ENCODE results near the gene DCPS. TPM values are rescaled to one million over a fixed set of nuclear protein-coding genes. Genes with fewer than 3 reads are reported as not detected.

Gene DCPS
- total RNA-seq, 1 donor from 2014 or later: 42.1 TPM

GRCh38 chr11:126277322-126277721 is 26.5 kb upstream of the DCPS start:
- Mint-ChIP-seq H3K36me3 (ENCODE audit: low read depth) (peaks cover 46% of the 10 kb centered on the region), H3K9me3 (no peaks in the 10 kb centered on the region), H3K4me1 (ENCODE audit: low read depth) (peaks cover 14% of the 10 kb centered on the region), H3K27me3 (ENCODE audit: low read depth) (no peaks in the 10 kb centered on the region), H3K27ac (no peak overlapping the region), H3K4me3 (ENCODE audit: low read depth) (no peak overlapping the region)
- intact Hi-C loops (cut with micrococcal nuclease): no loop called here
- no peak for DNase-seq (ENCODE audit: low spot score)

DNA sequence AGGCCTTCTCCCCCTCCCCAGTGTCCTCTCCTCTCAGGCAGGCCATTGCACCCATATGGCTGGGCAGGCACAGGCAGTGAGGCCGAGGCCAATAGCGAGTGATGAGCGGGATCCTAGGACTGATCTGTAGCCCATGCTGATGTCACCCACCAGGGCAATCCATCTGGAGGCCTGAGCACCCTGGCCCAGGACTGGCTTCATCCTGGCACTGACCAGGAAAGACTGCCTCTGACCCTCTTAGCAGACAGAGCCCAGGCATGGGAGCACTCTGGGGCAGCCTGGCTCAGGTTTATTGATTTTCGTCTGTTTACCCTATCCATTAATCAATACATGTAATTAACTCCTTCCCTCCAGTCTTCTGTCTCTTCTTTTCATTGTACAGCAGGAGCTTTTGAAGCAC is 26.1 kb upstream of the DCPS start:
- Mint-ChIP-seq H3K9me3 (no peaks in the 10 kb centered on the region), H3K4me1 (ENCODE audit: low read depth) (peaks cover 17% of the 10 kb centered on the region), H3K27ac (no peak overlapping the region), H3K36me3 (ENCODE audit: low read depth) (peaks cover 42% of the 10 kb centered on the region), H3K27me3 (ENCODE audit: low read depth) (no peaks in the 10 kb centered on the region), H3K4me3 (ENCODE audit: low read depth) (no peak overlapping the region)
- DNase-seq (ENCODE audit: low spot score): no peak
- intact Hi-C loops (cut with micrococcal nuclease): no loop called here

DNA sequence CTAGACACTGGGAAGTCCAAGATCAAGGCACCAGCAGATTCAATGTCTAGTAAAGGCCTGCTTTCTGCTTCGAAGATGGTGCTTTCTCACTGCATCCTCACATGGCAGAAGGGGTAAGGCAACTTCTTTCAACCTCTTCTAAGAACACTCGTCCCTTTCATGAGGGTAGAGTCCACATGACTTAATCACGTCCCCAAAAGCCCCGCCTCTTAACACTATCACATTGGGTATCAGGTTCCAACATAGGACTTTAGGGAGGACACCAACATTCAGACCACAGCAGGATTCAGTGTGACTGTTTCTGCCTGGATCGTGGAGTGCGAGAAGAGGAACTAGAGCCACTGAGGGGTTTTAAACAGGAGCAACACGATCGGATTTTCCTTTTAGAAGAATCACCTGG is 24.7 kb upstream of the DCPS start:
- no peak for DNase-seq (ENCODE audit: low spot score)
- Mint-ChIP-seq H3K27me3 (ENCODE audit: low read depth) (no peaks in the 10 kb centered on the region), H3K4me3 (ENCODE audit: low read depth) (peak overlapping the region; percentile 15), H3K27ac (no peak overlapping the region), H3K9me3 (no peaks in the 10 kb centered on the region), H3K4me1 (ENCODE audit: low read depth) (peaks cover 25% of the 10 kb centered on the region), H3K36me3 (ENCODE audit: low read depth) (peaks cover 32% of the 10 kb centered on the region)
- intact Hi-C loops (cut with micrococcal nuclease): no loop called here

GRCh38 chr11:126280595-126280994 is 23.3 kb upstream of the DCPS start:
- intact Hi-C loops (cut with micrococcal nuclease): no loop called here
- H3K27ac Mint-ChIP-seq: peak overlapping the region; percentile 36
- peaks cover 24% of the 10 kb centered on the region for H3K36me3 Mint-ChIP-seq (ENCODE audit: low read depth)
- no peak overlapping the region for H3K4me3 Mint-ChIP-seq (ENCODE audit: low read depth)
- H3K4me1 Mint-ChIP-seq (ENCODE audit: low read depth): peaks cover 31% of the 10 kb centered on the region
- no peaks in the 10 kb centered on the region for H3K9me3 Mint-ChIP-seq
- H3K27me3 Mint-ChIP-seq (ENCODE audit: low read depth): no peaks in the 10 kb centered on the region
- DNase-seq (ENCODE audit: low spot score): no peak

DNA sequence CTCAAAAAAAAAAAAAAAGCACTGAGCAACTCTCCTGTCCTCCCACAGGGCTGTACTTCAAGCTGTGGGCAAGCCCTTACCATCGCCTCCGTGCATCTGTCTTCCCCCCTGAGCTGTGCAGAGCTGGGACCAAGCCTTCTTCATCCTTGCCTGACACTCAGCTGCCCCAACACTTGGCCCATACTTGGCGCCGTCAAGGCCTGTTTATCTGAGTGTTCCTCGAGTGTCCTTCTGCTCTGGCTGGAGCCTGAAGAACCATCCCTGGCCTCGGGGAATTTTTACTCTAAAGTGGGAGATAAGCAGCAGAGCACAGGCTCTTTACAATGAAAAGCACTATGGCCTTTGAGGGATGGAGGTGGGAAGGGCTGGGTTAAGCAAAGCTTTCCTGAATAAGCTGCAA is 22.6 kb upstream of the DCPS start:
- no peaks in the 10 kb centered on the region for H3K9me3 Mint-ChIP-seq
- peaks cover 17% of the 10 kb centered on the region for H3K36me3 Mint-ChIP-seq (ENCODE audit: low read depth)
- intact Hi-C loops (cut with micrococcal nuclease): no loop called here
- no peaks in the 10 kb centered on the region for H3K27me3 Mint-ChIP-seq (ENCODE audit: low read depth)
- H3K27ac Mint-ChIP-seq: peak overlapping the region; percentile 33
- H3K4me1 Mint-ChIP-seq (ENCODE audit: low read depth): peaks cover 31% of the 10 kb centered on the region
- peak overlapping the region; percentile 99 for H3K4me3 Mint-ChIP-seq (ENCODE audit: low read depth)
- no peak for DNase-seq (ENCODE audit: low spot score)

DNA sequence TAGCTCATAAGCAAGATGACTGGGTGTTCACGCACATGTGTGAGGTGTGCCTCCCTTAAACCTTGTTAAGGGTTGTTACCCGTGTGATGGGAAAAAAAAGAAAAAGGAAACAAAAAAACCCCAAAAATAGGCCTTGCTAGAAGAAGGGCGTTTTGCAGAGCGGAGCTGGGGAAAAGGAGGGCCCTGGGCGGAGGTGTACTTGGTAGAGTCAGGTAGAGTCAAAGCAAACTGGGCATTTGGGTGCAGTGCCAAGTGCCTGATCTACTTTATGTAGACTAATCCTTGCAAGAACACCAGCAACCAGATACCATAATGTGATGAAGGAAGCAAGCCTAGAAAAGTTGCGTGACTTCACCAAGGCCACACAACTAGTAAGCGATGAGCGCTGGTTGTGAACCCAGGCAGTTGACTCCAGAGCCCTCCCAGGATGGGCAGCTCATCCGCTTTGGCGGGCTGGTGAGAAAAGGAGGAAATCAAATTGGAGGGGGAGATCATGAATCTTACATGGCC is 22.1 kb upstream of the DCPS start:
- no peak for DNase-seq (ENCODE audit: low spot score)
- Mint-ChIP-seq H3K36me3 (ENCODE audit: low read depth) (peaks cover 16% of the 10 kb centered on the region), H3K4me1 (ENCODE audit: low read depth) (peaks cover 32% of the 10 kb centered on the region), H3K4me3 (ENCODE audit: low read depth) (peak overlapping the region; percentile 99), H3K27me3 (ENCODE audit: low read depth) (no peaks in the 10 kb centered on the region), H3K9me3 (no peaks in the 10 kb centered on the region), H3K27ac (peak overlapping the region; percentile 90)
- intact Hi-C loops (cut with micrococcal nuclease): loop anchor here (2.0 kb wide), 2 partner anchors 23 to 71 kb away; partner anchors contain the start of genes DCPS, FAM118B and RPUSD4

DNA sequence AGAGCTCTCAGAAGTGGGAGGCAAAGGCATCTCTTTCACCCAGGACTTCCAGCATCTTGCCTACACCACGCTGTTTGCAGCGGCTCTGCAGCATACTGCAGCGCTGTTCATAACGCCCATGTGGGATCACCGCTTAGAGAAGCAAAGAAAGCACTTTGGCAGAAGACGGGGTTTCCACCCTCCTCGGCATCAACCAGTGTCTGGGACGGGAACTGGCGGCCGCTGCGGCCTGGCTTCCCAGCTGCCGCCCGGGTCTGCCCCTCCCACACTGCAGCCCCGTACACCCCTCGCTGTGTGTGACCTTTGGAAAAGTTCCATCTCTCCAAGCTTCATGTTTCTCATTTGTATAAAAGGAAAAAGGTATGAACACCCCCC is 21.5 kb upstream of the DCPS start:
- Mint-ChIP-seq H3K27ac (peak overlapping the region; percentile 90), H3K4me3 (ENCODE audit: low read depth) (peak overlapping the region; percentile 99), H3K36me3 (ENCODE audit: low read depth) (peaks cover 16% of the 10 kb centered on the region), H3K4me1 (ENCODE audit: low read depth) (peaks cover 35% of the 10 kb centered on the region), H3K9me3 (no peaks in the 10 kb centered on the region), H3K27me3 (ENCODE audit: low read depth) (no peaks in the 10 kb centered on the region)
- DNase-seq (ENCODE audit: low spot score): no peak
- intact Hi-C loops (cut with micrococcal nuclease): loop anchor here (2.0 kb wide), 2 partner anchors 22 to 72 kb away; partner anchors contain the start of genes DCPS, FAM118B and RPUSD4

GRCh38 chr11:126282736-126283591 is 20.9 kb upstream of the DCPS start, which contains the start of gene TIRAP:
Gene TIRAP (plus strand): TSS chr11:126283093. CDS start chr11:126290895, 7,802 bp downstream.
- intact Hi-C loops (cut with micrococcal nuclease): loop anchor here (1.0 to 2.0 kb wide), 3 partner anchors 14 to 72 kb away; partner anchors contain the start of genes DCPS, FAM118B, FOXRED1 and RPUSD4
- Mint-ChIP-seq H3K27me3 (ENCODE audit: low read depth) (no peaks in the 10 kb centered on the region), H3K4me1 (ENCODE audit: low read depth) (peaks cover 35% of the 10 kb centered on the region), H3K27ac (peak within 1 kb of the TSS; percentile 99), H3K9me3 (no peaks in the 10 kb centered on the region), H3K36me3 (ENCODE audit: low read depth) (peaks cover 12% of the 10 kb centered on the region), H3K4me3 (ENCODE audit: low read depth) (peak within 1 kb of the TSS; percentile 99)
- peak; percentile 55 for DNase-seq (ENCODE audit: low spot score)

- intact Hi-C loops (cut with micrococcal nuclease): loop anchor here (1.0 kb wide), 1 partner anchor 70 kb away; the partner anchor contains the start of gene ST3GAL4
- no peaks in the 10 kb centered on the region for H3K9me3 Mint-ChIP-seq
- H3K27ac Mint-ChIP-seq: peak overlapping the region; percentile 62
- peaks cover 11% of the 10 kb centered on the region for H3K36me3 Mint-ChIP-seq (ENCODE audit: low read depth)
- H3K4me1 Mint-ChIP-seq (ENCODE audit: low read depth): peaks cover 35% of the 10 kb centered on the region
- peak overlapping the region; percentile 49 for H3K4me3 Mint-ChIP-seq (ENCODE audit: low read depth)
- no peaks in the 10 kb centered on the region for H3K27me3 Mint-ChIP-seq (ENCODE audit: low read depth)
- DNase-seq (ENCODE audit: low spot score): no peak
Observed at GRCh38 chr11:126284829-126285228, 19.0 kb upstream of the DCPS start.

- H3K27ac Mint-ChIP-seq: no peak overlapping the region
- no peak overlapping the region for H3K4me3 Mint-ChIP-seq (ENCODE audit: low read depth)
- intact Hi-C loops (cut with micrococcal nuclease): no loop called here
- H3K36me3 Mint-ChIP-seq (ENCODE audit: low read depth): peaks cover 27% of the 10 kb centered on the region
- H3K9me3 Mint-ChIP-seq: no peaks in the 10 kb centered on the region
- no peaks in the 10 kb centered on the region for H3K27me3 Mint-ChIP-seq (ENCODE audit: low read depth)
- peaks cover 17% of the 10 kb centered on the region for H3K4me1 Mint-ChIP-seq (ENCODE audit: low read depth)
- DNase-seq (ENCODE audit: low spot score): no peak
Observed at GRCh38 chr11:126288237-126288636, 15.6 kb upstream of the DCPS start.

DNA sequence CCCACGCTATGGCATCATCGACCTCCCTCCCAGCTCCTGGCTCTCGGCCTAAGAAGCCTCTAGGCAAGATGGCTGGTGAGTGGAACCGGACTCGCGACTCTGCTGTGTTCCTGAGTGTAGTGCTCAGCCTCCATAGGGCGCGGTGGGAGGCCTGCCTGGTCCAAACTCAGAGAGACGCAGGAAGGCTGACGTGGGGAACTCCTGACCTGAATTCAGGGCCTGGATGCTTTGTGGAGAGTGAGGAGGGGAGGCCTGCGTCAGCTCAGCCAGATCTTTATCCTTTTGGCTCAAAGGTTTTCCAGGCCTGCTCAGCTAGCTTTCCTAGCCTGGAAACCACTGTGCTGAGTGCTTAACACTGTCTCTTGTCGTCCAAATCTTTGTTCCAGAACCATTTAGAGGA is 13.0 kb upstream of the DCPS start:
- H3K4me1 Mint-ChIP-seq (ENCODE audit: low read depth): peaks cover 6% of the 10 kb centered on the region
- no peak overlapping the region for H3K27ac Mint-ChIP-seq
- H3K9me3 Mint-ChIP-seq: no peaks in the 10 kb centered on the region
- H3K36me3 Mint-ChIP-seq (ENCODE audit: low read depth): peaks cover 35% of the 10 kb centered on the region
- DNase-seq (ENCODE audit: low spot score): no peak
- no peak overlapping the region for H3K4me3 Mint-ChIP-seq (ENCODE audit: low read depth)
- intact Hi-C loops (cut with micrococcal nuclease): no loop called here
- H3K27me3 Mint-ChIP-seq (ENCODE audit: low read depth): no peaks in the 10 kb centered on the region

DNA sequence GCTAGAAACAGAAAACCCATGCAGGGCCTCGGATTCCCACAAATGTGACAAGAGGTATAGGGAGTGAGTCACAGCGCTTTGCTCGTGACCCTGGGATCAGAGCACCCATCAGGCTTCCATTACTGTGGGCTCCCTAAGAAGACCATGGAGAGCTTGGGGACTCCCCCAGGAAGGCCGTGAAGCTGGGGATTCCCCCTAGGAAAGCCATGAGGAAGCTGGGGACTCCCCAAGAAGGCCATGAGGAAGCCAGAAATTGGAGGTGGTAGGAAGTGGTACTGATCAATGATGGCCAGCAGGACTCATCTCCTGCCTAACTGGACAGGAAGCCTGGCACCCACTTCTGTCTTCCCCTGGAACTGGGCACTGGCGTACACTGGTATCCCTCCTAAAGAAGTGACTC is 10.1 kb upstream of the DCPS start:
- no peaks in the 10 kb centered on the region for H3K27me3 Mint-ChIP-seq (ENCODE audit: low read depth)
- no peak overlapping the region for H3K4me3 Mint-ChIP-seq (ENCODE audit: low read depth)
- peaks cover 45% of the 10 kb centered on the region for H3K36me3 Mint-ChIP-seq (ENCODE audit: low read depth)
- DNase-seq (ENCODE audit: low spot score): no peak
- no peak overlapping the region for H3K27ac Mint-ChIP-seq
- peaks cover 3% of the 10 kb centered on the region for H3K4me1 Mint-ChIP-seq (ENCODE audit: low read depth)
- intact Hi-C loops (cut with micrococcal nuclease): no loop called here
- H3K9me3 Mint-ChIP-seq: no peaks in the 10 kb centered on the region

DNA sequence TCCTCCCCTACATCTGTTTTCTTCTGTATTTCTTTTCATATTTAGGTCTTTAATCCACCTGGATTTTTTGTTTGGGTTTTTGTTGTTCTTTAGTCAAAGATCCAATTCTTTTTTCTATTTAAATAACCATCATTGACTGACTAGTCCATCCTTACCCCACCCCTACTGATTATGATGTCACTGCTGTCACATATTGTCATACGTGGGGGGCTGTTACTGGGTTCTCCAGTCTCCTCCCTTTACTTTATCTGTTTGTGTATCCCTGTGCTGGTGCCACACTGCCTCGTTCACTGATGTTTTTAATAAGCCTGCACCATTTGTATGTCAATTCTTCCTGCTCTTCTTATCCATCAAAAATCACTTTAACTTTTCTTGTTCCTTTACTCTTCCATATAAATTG is 6.9 kb upstream of the DCPS start:
- Mint-ChIP-seq H3K27me3 (ENCODE audit: low read depth) (no peaks in the 10 kb centered on the region), H3K36me3 (ENCODE audit: low read depth) (peaks cover 54% of the 10 kb centered on the region), H3K4me3 (ENCODE audit: low read depth) (no peak overlapping the region), H3K4me1 (ENCODE audit: low read depth) (peaks cover 3% of the 10 kb centered on the region), H3K27ac (no peak overlapping the region), H3K9me3 (no peaks in the 10 kb centered on the region)
- intact Hi-C loops (cut with micrococcal nuclease): no loop called here
- no peak for DNase-seq (ENCODE audit: low spot score)

Data from activated T-helper 2 cell treated with anti-CD3 and anti-CD28 coated beads, Interferon-gamma antibody, Interleukin-2, Interleukin-4, amounts not matched to agents 10 μg/mL and 5 μg/mL and 100 μg/mL, durations not matched to agents 14 hours and 24 hours and 36 hours (primary cell).